ENCODE measurements around the gene TTPAL. TPM values are rescaled to one million over a fixed set of nuclear protein-coding genes. Genes with fewer than 3 reads are reported as not detected.

TTPAL gene
- total RNA-seq: 9.9 and 19.0 TPM in 2 replicates

GRCh38 chr20:44475694-44476560 is at the start of gene TTPAL:
Gene TTPAL, plus strand, starts transcription at chr20:44475874. Its CDS starts 4,126 bp downstream, at chr20:44480000.

GRCh38 chr20:44521484-44522481 is 46.1 kb downstream of the TTPAL start, which contains the start of gene SERINC3:
Gene SERINC3, minus strand, starts transcription at chr20:44522070. Its CDS starts 119 bp downstream, at chr20:44521951.

Other genes starting within 250 kb of the TTPAL start
- not detected in 2 replicates for gene GDAP1L1, start 228.6 kb upstream of the TTPAL start, total RNA-seq
- 6.2 and 8.4 TPM in 2 replicates for gene FITM2, start 164.7 kb upstream of the TTPAL start, total RNA-seq
- not detected in 2 replicates for gene R3HDML, start 138.8 kb upstream of the TTPAL start, total RNA-seq
- gene HNF4A, start 120.2 kb upstream of the TTPAL start, total RNA-seq: under 0.01 and 0.19 TPM in 2 replicates
- 128 and 143 TPM in 2 replicates for gene SERINC3, start 46.2 kb downstream of the TTPAL start, total RNA-seq
- 42.8 and 74.4 TPM in 2 replicates for gene PKIG, start 106.7 kb downstream of the TTPAL start, total RNA-seq
- 9.0 and 14.4 TPM in 2 replicates for gene ADA, start 175.8 kb downstream of the TTPAL start, total RNA-seq
- gene CCN5, start 239.5 kb downstream of the TTPAL start, total RNA-seq: under 0.01 and 3.7 TPM in 2 replicates

All from regular cardiac myocyte (primary cell).